ENCODE measurements around the gene CLK2. TPM values are rescaled to one million over a fixed set of nuclear protein-coding genes. Genes with fewer than 3 reads are reported as not detected.
A peak's percentile ranks its signal among the peaks of the same experiment; 100 is the strongest.
"Not testable (repeated sequence)": the region's sequence is repeated elsewhere in the genome, so short reads cannot be mapped to it uniquely, and the experiment has no call there.

Gene CLK2
- total RNA-seq, 2 donors from 2014 or later, result 54.8 to 57.8 TPM

DNA sequence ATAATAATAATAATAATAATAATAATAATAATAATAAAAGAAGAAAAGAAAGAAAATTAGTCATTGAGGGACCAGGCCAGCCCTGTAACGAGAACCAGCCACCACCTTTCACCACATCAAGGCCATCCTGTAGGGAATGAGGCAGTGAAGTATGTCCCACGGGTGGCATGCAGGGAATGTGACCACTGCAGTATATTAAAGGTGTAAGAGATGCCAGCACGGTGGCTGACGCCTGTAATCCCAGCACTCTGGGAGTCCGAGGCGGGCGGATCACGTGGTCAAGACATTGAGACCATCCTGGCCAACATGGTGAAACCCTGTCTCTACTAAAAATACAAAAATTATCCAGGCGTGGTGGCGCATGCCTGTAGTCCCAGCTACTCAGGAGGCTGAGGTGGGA, 17.7 kb upstream of the CLK2 start:
- not testable (repeated sequence) for H3K9me3 ChIP-seq (ENCODE audit: control insufficient read depth, low read length, poor library complexity, severe bottlenecking); ATAC-seq; H3K4me1 Mint-ChIP-seq; H3K27ac Mint-ChIP-seq; H3K4me3 Mint-ChIP-seq; H3K36me3 Mint-ChIP-seq (ENCODE audit: low read depth); DNase-seq
- H3K27me3 Mint-ChIP-seq, result peaks cover 29% of the 10 kb centered on the region

DNA sequence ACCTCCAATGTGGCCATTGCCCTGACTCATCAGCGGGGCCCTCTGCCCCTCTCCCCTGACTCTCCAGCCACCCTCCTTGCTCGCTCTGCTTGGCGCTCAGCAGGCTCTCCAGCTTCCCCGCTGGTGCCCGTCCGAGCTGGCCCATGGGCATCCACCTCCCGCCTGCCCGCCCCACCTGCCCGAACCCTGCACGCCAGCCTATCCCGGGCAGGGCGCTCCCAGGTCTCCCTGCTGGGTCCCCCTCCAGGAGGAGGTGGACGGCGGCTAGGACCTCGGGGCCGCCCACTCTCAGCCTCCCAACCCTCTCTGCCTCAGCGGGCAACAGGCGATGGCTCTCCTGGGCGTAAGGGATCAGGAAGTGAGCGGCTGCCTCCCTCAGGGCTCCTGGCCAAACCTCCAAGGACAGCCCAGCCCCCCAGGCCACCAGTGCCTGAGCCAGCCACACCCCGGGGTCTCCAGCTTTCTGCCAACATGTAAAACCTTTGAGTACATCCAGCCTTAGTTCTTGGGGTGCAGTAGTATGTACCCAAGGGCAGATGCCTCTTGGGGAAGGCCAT, 14.8 kb upstream of the CLK2 start:
- Mint-ChIP-seq H3K27me3 (peaks cover 7% of the 10 kb centered on the region), H3K4me3 (no peak overlapping the region), H3K36me3 (ENCODE audit: low read depth) (no peaks in the 10 kb centered on the region), H3K27ac (no peak overlapping the region), H3K4me1 (peaks cover 2% of the 10 kb centered on the region)
- no peaks in the 10 kb centered on the region for H3K9me3 ChIP-seq (ENCODE audit: control insufficient read depth, low read length, poor library complexity, severe bottlenecking)
- ATAC-seq (no peak), DNase-seq (no peak)

DNA sequence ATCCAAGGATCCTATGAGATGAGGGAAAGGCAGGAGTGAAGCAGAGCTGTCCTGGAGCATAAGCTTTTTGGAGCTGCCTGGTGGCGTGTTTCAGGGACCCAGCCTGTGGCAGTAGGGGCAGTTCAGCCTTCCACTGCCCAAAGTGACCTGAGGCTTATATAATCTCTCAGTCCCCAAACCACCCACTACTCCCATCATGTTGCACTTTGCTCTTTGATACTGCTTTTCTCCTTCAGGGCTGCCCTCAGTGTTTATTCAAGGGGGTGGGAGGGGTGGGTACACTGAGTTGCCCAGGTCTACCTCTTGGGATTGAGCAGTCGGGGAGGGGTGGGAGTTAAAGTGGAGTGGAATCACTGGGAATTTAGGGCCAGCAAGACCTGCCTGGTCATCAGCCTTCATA, 13.2 kb upstream of the CLK2 start:
- ATAC-seq, result no peak
- Mint-ChIP-seq H3K4me1 (peaks cover 6% of the 10 kb centered on the region), H3K27me3 (peaks cover 2% of the 10 kb centered on the region), H3K27ac (no peak overlapping the region), H3K36me3 (ENCODE audit: low read depth) (no peaks in the 10 kb centered on the region), H3K4me3 (no peak overlapping the region)
- no peaks in the 10 kb centered on the region for H3K9me3 ChIP-seq (ENCODE audit: control insufficient read depth, low read length, poor library complexity, severe bottlenecking)
- DNase-seq, result no peak

GRCh38 chr1:155285631-155286044, 12.3 kb upstream of the CLK2 start:
- ATAC-seq (no peak), DNase-seq (no peak)
- Mint-ChIP-seq H3K27me3 (no peaks in the 10 kb centered on the region), H3K27ac (no peak overlapping the region), H3K4me1 (peaks cover 6% of the 10 kb centered on the region), H3K36me3 (ENCODE audit: low read depth) (no peaks in the 10 kb centered on the region), H3K4me3 (no peak overlapping the region)
- H3K9me3 ChIP-seq (ENCODE audit: control insufficient read depth, low read length, poor library complexity, severe bottlenecking), result no peaks in the 10 kb centered on the region

DNA sequence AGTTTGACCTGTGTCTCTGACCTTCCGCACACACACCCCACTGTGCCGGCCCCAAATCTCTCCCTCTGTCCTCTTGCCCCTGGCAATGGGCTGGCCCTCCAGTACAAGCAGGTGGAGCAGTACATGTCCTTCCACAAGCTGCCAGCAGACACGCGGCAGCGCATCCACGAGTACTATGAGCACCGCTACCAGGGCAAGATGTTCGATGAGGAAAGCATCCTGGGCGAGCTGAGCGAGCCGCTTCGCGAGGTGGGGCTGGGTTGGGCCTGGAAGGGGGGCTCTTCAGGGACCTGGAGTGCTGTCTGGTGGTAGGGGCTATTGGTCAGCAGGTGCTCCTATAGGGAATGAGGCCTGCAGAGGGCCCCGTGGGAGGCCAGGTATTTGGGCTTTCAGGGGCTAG, 11.8 kb upstream of the CLK2 start:
- no peaks in the 10 kb centered on the region for H3K9me3 ChIP-seq (ENCODE audit: control insufficient read depth, low read length, poor library complexity, severe bottlenecking)
- DNase-seq, result no peak
- Mint-ChIP-seq H3K27ac (peak overlapping the region; percentile 21), H3K4me1 (peaks cover 5% of the 10 kb centered on the region), H3K4me3 (no peak overlapping the region), H3K36me3 (ENCODE audit: low read depth) (no peaks in the 10 kb centered on the region), H3K27me3 (no peaks in the 10 kb centered on the region)
- no peak for ATAC-seq

- Mint-ChIP-seq H3K4me1 (peaks cover 4% of the 10 kb centered on the region), H3K27ac (no peak overlapping the region), H3K27me3 (no peaks in the 10 kb centered on the region), H3K4me3 (no peak overlapping the region), H3K36me3 (ENCODE audit: low read depth) (no peaks in the 10 kb centered on the region)
- H3K9me3 ChIP-seq (ENCODE audit: control insufficient read depth, low read length, poor library complexity, severe bottlenecking), result no peaks in the 10 kb centered on the region
- ATAC-seq (no peak), DNase-seq (no peak)
Observed at GRCh38 chr1:155284476-155284875, 11.2 kb upstream of the CLK2 start.

DNA sequence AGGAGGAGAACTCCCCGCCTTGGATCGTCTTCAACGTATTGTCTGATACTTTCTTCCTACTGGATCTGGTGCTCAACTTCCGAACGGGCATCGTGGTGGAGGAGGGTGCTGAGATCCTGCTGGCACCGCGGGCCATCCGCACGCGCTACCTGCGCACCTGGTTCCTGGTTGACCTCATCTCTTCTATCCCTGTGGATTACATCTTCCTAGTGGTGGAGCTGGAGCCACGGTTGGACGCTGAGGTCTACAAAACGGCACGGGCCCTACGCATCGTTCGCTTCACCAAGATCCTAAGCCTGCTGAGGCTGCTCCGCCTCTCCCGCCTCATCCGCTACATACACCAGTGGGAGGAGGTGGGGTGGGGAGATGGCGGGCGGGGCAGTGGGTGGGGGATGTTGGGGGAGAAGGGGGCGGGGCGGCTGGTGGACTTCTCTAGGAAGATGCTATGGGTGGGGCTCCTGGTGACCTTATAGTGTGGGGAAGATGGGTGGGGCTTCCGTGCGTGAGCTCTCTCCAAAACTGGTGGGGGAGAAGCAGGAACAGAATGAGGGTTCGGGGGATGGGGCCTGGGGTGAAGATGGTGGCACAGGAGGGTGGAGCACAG, 9.3 kb upstream of the CLK2 start:
- Mint-ChIP-seq H3K4me3 (peak overlapping the region; percentile 49), H3K27me3 (no peaks in the 10 kb centered on the region), H3K36me3 (ENCODE audit: low read depth) (no peaks in the 10 kb centered on the region), H3K4me1 (peaks cover 11% of the 10 kb centered on the region), H3K27ac (no peak overlapping the region)
- ATAC-seq (no peak), DNase-seq (no peak)
- H3K9me3 ChIP-seq (ENCODE audit: control insufficient read depth, low read length, poor library complexity, severe bottlenecking), result no peaks in the 10 kb centered on the region

DNA sequence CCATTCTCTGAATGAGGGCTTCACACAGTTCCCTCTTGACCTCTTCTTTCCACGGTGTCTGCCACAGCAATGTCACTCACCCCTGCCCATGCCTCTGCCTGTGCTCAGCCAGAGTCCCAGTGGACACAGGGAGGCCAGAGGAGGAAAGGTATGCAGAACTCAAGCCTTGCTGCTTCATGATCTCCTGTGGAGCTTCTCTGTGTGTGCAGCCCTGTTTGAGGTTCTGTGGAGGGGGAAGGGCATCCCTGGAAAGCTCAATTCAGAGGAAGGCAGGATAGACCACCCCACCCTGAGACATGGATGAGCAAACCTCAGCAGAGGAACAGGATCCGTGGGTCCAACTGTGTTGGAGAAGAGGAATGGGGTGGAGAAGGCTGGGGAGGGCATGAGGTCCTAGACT, 6.0 kb upstream of the CLK2 start:
- no peak for ATAC-seq
- no peak overlapping the region for H3K27ac Mint-ChIP-seq
- no peaks in the 10 kb centered on the region for H3K36me3 Mint-ChIP-seq (ENCODE audit: low read depth)
- peaks cover 22% of the 10 kb centered on the region for H3K4me1 Mint-ChIP-seq
- no peaks in the 10 kb centered on the region for H3K27me3 Mint-ChIP-seq
- no peaks in the 10 kb centered on the region for H3K9me3 ChIP-seq (ENCODE audit: control insufficient read depth, low read length, poor library complexity, severe bottlenecking)
- no peak for DNase-seq
- H3K4me3 Mint-ChIP-seq, result peak overlapping the region; percentile 28

DNA sequence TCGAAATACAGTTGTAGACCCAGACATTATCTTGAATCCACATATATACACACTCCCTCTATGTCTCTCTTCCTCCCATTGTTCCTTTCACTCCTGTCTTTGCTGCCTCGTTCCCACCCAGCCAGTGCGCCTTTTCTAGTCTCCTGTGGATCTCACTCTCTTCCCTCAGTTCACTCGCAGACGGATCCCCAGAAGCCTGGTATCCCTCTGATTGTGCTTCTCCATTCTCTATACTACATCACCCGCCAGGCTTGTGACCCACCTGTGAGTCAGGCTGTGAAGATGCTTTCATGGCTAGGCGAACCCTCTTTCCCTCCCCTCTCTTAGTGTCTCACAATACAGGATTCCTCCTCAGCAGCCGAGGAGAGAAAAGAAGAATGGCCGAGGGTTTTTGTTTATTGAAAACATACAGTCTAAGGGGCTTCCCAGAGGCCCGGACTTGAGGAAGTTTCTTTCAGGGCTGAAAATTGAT, 5.4 kb upstream of the CLK2 start:
- H3K4me3 Mint-ChIP-seq, result peak overlapping the region; percentile 81
- no peaks in the 10 kb centered on the region for H3K27me3 Mint-ChIP-seq
- H3K36me3 Mint-ChIP-seq (ENCODE audit: low read depth), result no peaks in the 10 kb centered on the region
- peaks cover 23% of the 10 kb centered on the region for H3K4me1 Mint-ChIP-seq
- no peak for DNase-seq
- no peak for ATAC-seq
- H3K27ac Mint-ChIP-seq, result no peak overlapping the region
- no peaks in the 10 kb centered on the region for H3K9me3 ChIP-seq (ENCODE audit: control insufficient read depth, low read length, poor library complexity, severe bottlenecking)

- H3K4me3 Mint-ChIP-seq, result peak overlapping the region; percentile 81
- H3K9me3 ChIP-seq (ENCODE audit: control insufficient read depth, low read length, poor library complexity, severe bottlenecking), result no peaks in the 10 kb centered on the region
- ATAC-seq (peak; percentile 63), DNase-seq (peak; percentile 56 to 75 (median 66))
- no peaks in the 10 kb centered on the region for H3K36me3 Mint-ChIP-seq (ENCODE audit: low read depth)
- H3K27me3 Mint-ChIP-seq, result no peaks in the 10 kb centered on the region
- no peak overlapping the region for H3K27ac Mint-ChIP-seq
- peaks cover 28% of the 10 kb centered on the region for H3K4me1 Mint-ChIP-seq
Observed at GRCh38 chr1:155277902-155278688, 4.8 kb upstream of the CLK2 start.

DNA sequence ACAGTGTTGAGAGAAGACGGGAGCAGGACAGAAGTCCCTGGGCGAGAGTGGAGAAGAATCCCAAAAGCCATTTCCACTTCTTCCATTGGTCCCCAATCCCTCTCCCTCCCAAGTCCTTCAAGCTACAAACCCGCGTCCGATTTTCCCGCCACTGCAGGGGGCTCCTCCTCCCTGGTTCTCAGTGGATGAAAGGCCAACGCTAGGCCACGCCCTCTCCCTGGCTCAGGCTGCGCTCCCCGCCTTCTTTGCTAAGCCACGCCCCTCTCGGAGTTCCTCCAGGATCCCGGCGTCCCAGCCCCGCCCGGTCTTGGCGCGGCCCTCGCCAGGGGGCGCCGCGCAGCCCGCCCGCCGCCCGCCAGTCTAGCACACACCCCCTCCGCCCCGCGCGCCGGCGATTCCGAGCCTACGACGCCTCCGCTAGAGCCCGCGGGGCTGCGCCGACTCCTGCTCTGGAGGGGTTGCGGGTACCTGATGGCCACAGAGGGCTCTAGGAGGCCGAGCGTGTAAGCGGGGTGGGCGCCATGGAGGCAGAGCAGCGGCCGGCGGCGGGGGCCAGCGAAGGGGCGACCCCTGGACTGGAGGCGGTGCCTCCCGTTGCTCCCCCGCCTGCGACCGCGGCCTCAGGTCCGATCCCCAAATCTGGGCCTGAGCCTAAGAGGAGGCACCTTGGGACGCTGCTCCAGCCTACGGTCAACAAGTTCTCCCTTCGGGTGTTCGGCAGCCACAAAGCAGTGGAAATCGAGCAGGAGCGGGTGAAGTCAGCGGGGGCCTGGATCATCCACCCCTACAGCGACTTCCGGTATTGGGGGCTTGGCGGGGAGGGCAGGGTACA, 4.0 kb upstream of the CLK2 start, which contains the start of gene HCN3:
TSS of gene HCN3 (plus strand) at position 394 of the 832 bp plus-strand sequence. CDS start at position 522, 128 bp downstream.
- Mint-ChIP-seq H3K27ac (no peak within 1 kb of the TSS), H3K4me3 (peak within 1 kb of the TSS; percentile 81), H3K27me3 (no peaks in the 10 kb centered on the region), H3K4me1 (peaks cover 31% of the 10 kb centered on the region), H3K36me3 (ENCODE audit: low read depth) (peaks cover 2% of the 10 kb centered on the region)
- DNase-seq (peak; percentile 72 to 93 (median 91)), ATAC-seq (peak; percentile 58)
- no peaks in the 10 kb centered on the region for H3K9me3 ChIP-seq (ENCODE audit: control insufficient read depth, low read length, poor library complexity, severe bottlenecking)

- peaks cover 36% of the 10 kb centered on the region for H3K4me1 Mint-ChIP-seq
- no peak for DNase-seq
- H3K27ac Mint-ChIP-seq, result peak overlapping the region; percentile 87
- peak overlapping the region; percentile 98 for H3K4me3 Mint-ChIP-seq
- H3K9me3 ChIP-seq (ENCODE audit: control insufficient read depth, low read length, poor library complexity, severe bottlenecking), result no peaks in the 10 kb centered on the region
- ATAC-seq, result peak; percentile 44
- H3K36me3 Mint-ChIP-seq (ENCODE audit: low read depth), result peaks cover 7% of the 10 kb centered on the region
- H3K27me3 Mint-ChIP-seq, result no peaks in the 10 kb centered on the region
Observed at GRCh38 chr1:155272466-155273342, 600 bp downstream of the CLK2 start.

Measured in T-helper 17 cell (primary cell).